GM19025 (cell line): ENCODE data around the gene FKBP4.

Experiments used
- ATAC-seq: cut with Tn5 transposase; IDR thresholded peaks from one replicate; pipeline ENCODE4 v1.9.1; 2021; ENCODE audit warnings: mild to moderate bottlenecking, low read depth, moderate library complexity; ENCODE audit not compliant: unreplicated experiment

The FKBP4 gene

DNA sequence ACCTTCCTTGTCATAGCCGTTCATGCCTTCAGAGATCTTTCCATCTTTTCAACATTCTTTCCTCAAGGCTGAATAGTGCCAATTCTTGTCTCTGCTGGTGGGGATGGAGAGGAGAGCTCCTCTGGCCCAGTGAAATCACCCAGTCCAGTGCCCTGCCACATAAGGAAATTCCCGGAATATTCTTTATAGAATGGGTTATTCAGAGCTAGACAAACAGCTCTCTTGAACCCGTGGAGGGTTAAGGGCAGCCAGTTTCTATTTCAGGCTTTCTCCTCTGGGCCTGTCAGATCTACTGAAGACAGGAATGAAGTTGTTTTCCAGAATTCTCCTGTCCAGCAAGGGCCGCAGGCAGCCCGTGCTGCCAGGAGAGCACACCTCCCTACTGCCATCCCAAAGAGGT lies 48.2 kb downstream of the FKBP4 start:
- ATAC-seq, result no peak

DNA sequence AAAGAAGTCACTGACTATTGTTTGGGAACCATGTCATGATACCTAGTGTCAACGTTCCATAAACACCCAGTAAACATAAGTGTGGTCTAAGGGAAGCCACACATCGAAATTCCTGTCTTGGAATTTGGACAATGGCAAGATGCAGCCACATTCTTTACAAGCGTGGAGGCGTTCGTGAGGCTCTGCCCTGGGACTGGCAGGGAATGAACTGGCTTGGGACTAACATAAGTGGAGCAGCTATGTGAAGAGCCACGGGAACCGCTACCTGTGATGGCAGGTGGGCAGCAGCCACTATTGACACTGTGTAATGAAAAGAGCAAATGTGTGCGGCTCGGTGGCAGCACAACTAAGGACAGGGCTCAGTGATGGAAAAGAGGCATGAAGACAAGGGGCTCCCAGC lies 50.0 kb downstream of the FKBP4 start:
- ATAC-seq, result no peak

DNA sequence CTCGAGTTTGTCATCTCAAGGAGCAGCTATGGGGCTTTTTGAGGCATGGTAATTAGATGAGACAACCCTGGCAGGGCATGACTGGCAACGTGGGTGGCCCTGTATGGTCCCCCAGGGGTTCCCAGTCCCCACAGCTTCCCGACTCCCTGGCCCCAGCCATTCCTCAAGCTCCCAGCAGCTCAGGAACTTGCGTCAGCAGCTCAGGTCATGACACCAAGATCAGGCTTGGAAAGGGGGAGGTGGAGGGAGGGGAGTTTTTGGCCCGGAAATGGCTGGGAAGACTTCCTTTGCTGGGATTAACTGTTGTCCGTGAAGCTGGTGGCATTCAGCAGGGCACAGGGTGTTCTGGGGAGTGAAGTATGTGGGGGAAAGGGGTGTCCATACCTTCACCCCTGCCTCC lies 50.5 kb downstream of the FKBP4 start:
- no peak for ATAC-seq

DNA sequence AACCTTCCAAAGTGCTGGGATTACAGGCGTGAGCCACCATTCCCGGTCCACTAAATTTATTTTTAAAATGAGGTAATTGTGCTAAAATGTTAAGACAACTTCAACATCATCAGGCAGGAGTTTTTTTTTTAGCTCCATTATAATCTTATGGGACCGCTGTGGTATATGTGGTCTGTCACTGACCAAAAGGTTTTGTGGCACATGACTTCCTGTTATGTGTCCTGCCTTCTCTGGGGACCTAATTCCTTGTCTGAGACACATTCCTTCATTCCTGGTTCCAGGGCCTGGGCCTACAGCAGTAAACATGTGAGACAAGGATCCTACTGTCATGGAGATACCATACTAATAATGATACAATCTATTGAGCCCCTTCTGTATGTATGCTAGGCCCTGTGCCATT lies 57.2 kb downstream of the FKBP4 start:
- no peak for ATAC-seq

DNA sequence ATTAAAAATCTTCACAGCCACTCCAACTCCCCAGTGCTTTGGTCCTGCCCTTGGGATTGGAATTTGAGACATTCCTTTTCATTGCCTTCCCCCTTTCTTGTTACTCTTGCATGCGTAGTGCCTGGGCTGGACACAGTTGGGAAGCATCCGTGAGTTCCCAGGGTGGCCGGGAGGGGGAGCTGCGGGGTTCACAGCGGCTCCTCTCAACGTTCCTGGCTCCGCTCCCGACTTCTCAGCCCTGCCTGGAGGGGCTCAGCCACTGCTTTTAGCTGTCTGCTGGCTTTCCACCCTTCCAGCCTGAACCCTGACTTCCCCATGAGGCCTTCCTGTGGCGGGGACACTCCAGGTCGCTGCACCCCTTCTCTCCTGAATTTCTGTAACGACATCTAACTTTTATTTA lies 58.9 kb downstream of the FKBP4 start:
- no peak for ATAC-seq
